GM19324 (cell line): ENCODE measurements around the gene FXYD4.

Experiments used
- ATAC-seq: cut with Tn5 transposase; IDR thresholded peaks from one replicate; pipeline ENCODE4 v1.9.1; 2021; ENCODE audit warnings: mild to moderate bottlenecking, moderate library complexity; ENCODE audit not compliant: unreplicated experiment, low FRiP score

FXYD4 gene

DNA sequence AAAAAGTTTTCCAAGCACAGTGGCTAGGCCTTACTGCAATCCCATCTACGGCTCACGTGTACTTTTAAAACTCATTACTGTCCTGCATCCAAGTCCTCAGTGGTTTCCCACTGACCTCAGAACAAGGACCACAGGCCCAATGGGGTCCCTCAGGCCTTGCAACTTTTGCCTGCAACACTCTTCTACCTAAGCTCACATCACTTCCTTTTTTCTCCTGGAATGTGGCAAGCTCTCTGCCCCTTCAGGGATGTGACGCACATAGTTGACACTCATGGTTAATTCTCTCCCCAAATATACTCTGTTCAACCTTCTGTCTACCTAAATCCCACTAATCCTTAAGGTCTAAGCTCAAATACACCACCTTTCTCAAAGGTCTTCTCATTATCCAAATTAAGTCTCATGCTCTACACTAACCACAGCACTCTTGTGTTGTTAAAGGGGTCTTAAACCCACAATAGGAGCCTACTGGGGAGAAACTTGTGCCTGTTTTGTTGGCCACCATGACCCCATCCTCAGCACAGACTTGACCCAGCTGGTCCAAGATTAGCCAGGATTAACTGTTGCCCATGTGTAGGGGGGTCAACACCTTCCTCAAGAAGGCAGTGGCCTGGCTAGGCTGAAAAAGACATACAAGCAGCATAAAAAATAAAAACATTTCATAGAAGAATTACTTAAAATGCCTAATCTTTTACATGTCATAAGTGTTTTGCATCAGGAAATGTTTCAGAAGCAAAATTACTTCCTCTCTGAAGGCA is 22.3 kb downstream of the FXYD4 start:
- no peak for ATAC-seq

DNA sequence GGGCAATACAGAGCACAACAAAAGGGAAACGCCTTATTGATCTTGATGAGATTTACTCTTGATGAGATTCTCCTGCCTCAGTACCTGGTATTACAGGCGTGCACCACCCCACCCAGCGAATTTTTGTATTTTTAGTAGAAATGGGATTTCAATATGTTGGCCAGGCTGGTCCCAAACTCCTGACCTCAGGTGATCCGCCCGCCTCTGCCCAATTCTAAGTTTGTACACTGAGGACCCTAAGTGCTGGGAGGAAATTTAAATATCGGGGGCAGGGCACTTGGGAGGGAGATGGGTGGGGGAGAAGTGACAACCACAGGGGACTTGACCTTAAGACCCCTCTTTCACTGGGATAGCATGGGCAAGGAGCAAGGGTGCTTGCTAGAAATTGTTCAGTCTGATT is 23.4 kb downstream of the FXYD4 start:
- no peak for ATAC-seq

DNA sequence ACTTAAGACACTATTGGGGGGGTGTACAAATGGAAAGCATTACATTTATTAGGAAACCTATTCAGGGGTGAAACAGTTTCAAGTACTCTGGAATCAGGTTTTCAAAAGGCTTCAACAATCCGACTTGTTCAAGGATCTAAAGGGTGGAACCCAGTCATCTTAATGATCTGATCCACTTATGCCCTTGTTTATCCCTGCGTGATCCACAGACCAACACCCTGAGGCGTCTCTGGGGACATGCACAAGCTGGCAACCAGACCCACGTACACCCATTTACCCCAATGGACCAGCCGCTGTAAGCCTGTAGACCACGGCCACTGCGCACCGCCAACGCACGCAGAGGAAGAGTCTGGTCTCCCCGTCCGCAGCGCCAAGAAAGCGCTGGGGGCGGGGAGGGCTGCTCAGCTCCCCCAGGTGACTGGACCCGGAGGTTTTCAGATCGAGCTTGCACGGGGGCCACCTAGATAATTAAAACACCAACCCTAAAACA is 24.2 kb downstream of the FXYD4 start:
- no peak for ATAC-seq

- peak; percentile 53 for ATAC-seq
Measured at GRCh38 chr10:43396061-43396927, 24.9 kb downstream of the FXYD4 start.

DNA sequence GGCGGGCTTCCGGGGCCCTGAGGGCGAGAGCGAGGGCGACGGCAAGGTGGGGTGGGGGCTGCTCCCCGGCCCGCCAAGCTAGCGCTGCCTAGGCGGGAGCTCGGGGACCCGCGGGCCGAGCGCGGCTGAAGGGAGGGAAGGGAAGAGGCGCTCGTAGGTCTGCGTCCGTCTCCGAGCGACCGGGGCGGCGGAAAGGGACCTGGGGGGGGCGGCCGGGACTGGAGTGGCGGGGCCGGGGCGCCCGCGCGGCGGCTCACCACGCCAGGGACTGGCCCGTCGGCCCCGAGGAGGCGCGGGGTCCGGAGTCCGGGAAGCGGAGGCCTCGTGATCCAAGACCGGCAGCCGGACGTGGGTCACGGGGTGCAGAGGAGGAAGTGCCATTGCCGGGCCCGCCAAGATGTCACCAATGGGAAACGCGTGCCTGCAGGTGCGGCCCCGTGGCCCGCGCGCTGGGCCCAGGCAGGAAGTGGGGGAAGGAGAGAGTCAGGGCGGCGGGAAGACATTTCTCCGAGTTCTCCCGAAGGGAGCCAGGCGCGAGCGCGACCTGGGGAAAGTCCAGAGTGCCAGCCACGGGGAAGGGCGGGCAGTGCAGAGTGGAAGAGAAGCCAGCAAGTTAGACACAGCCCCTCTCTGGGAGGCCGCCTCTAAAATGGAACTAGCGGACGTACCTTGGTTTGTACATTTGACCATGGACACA is 25.6 kb downstream of the FXYD4 start:
- peak; percentile 82 for ATAC-seq

DNA sequence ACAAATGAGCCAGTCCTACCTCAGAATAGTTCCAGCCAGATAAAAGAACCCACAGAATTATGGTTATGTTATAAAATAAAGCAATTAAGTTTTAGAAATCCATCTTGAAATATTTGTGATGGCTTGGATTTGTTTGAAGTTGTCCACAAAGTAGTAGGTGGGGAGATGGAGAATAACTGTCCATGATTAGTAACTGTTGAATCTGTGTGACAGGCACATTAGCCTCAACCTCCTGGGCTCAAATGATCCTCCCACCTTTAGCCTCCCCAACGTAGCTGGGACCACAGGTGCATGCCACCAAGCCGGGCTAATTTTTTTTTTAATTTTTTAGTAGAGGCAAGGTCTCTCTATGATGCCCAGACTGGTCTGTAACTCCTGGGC is 27.5 kb downstream of the FXYD4 start:
- ATAC-seq: no peak

DNA sequence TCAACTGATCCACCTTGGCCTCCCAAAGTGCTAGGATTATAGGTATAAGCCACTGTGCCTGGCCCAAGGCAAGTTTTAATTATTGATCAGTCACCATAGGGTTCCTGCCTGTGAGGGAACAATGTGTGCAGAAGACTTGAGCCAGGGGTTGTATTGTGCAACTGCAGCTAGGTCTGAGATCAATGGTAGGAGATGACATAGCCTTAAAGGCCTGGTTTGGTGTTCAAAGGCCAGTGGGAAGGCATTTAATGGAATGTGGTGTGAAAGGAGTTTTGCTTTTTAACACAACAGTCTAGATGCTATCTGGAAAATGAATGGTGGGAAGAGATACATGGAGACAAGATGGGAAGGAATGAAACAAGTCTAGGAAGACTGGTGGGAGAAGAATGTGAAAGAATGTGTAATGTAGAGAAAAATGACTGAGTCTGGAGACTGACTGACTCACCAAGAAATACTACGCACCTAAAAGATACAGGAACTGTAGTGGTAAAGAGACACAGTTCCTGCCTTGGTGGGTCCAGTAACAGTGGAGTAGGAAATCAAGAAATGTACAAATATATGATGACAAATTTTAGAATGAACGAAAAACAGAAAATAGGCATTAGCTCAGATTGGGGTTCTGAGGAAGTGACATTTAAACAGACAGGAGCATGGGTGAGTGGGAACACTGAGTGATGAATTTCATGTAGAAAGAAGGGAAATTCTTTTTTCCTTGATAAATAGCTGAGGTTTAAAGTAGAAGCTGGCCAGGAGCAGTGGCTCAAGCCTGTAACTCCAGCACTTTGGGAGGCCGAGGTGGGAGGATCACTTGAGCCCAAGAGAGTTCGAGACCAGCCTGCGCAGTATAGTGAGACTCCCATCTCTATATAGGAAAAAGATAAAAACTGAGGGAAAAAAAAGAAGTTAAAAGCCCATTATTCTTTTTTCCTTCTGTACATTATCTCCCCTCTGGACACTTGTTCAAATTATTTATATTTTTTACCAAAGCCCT is 28.2 kb downstream of the FXYD4 start:
- no peak for ATAC-seq

DNA sequence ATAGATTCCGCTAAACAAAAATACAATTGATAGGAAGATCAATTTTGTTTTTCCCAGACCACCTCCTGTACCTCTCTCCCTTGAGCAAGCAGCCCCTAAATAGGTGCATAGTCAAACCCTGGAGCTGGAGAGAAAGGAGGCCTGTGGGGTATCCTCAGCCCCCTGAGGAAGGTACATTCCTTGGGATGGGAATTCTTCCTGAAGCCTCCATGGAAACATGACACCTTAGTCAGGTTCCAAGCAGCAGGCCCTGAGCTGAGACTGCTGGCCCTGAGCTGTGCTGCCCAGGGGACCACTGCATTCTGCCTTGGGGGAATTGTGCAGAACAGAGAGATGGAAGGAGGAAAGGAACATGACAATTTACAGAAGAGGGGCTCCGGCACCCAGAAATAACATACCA is 30.2 kb downstream of the FXYD4 start:
- no peak for ATAC-seq

- ATAC-seq: no peak
Measured at GRCh38 chr10:43402176-43402575, 30.7 kb downstream of the FXYD4 start.

- no peak for ATAC-seq
Measured at GRCh38 chr10:43402880-43403452, 31.5 kb downstream of the FXYD4 start.

DNA sequence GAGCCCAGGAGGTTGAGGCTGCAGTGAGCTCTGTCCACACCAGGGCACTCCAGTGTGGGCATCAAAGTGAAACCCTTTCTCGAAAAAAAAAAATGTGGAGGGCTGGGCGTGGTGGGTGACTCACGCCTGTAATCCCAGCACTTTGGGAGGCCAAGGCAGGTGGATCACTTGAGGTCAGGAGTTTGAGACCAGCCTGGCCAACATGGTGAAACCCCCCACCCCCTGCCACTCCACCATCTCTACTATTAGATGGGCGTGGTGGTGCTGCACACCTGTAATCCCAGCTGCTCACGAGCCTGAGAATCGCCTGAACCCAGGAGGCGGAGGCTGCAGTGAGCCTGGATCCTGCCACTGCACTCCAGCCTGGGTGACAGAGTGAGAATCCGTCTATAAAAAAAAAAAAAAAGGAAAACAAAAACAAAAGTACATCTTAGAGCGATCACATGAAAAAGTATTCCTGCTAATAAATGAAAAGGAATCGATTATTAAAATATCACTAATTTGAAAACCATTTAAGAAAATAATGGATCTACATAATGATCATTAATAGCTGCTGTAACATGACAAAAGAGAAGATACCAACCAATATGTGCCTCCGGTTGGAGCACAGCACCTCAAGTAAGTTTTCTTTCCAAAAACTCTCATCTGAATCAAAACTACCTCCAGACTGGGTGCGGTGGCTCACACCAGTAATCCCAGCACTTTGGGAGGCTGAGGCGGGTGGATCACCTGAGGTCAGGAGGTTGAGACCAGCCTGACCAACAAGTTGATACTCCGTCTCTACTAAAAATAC is 32.7 kb downstream of the FXYD4 start:
- ATAC-seq: no peak

DNA sequence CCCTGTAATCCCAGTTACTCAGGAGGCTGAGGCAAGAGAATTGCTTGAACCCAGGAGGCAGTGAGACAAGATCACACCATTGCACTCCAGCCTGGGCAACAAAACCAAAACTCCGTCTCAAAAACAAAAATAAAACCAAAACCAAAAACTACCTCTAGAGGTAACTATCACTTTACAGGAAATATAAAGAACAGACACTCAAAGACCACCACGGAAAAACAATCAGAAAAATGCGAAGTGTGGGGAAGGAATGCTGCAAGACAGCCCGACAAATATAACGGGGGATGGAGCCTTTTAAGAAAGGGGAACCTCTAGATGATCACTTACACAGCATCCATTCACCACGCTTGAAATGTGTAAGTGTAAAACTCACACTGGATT is 33.3 kb downstream of the FXYD4 start:
- ATAC-seq: no peak

DNA sequence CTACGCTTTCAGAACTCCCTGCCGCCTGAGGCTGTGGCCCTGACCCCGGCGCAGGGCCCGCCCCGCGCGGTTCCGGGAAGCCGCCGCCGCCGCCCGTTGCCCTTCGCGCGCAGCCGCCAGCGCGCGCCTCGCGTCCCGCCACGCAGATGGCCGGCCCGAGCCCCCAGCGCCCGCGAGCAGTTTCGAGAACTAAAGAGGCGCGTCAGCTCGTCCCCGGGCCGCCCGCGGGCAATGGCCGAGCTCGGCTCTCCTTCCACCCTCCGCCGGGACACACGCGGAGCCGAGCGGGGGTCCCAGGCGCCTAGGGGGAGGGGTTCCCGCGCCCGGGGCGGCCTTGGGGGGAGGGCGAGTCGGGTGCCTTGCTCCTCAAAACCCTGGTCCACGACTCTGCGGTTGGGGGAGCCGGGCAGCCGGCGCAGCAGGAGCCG is 35.7 kb downstream of the FXYD4 start:
- peak; percentile 21 for ATAC-seq

DNA sequence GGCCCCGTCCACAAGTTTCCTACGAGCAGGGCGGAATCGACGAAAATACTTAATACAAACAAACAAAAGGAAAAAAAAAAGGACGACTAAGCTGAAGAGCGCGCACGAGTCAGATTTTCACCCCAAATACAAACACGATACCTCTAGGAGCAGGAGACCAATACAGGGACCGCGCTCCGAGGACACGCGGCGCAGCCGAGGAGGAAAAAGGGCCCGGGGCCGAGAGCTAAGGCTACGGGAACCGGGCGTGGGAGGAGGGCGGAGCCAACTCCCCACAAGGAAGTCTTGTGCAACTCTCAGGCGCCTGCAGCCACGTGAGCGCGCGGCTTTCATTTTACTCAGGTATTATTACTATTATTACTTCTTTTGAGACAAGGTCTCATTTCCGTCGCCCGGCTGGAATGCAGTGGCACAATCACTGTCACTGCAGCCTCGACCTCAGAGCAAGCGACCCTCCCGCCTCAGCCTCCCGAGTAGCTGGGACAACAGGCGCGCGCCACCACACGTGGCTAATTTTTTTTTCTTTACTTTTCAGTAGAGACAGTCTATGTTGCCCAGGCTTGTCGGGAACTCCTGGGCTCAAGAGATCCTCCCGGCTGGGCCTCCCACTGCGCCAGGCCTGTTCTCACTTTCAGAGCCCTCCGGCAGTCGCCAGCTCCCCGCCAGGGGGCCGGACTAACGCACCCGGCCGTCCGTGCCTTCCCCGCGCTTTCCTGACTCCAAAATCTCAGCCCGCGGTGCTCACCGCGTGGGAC is 36.3 kb downstream of the FXYD4 start:
- ATAC-seq: peak; percentile 49

- ATAC-seq: peak; percentile 3
Measured at GRCh38 chr10:43408331-43408709, 36.9 kb downstream of the FXYD4 start.

DNA sequence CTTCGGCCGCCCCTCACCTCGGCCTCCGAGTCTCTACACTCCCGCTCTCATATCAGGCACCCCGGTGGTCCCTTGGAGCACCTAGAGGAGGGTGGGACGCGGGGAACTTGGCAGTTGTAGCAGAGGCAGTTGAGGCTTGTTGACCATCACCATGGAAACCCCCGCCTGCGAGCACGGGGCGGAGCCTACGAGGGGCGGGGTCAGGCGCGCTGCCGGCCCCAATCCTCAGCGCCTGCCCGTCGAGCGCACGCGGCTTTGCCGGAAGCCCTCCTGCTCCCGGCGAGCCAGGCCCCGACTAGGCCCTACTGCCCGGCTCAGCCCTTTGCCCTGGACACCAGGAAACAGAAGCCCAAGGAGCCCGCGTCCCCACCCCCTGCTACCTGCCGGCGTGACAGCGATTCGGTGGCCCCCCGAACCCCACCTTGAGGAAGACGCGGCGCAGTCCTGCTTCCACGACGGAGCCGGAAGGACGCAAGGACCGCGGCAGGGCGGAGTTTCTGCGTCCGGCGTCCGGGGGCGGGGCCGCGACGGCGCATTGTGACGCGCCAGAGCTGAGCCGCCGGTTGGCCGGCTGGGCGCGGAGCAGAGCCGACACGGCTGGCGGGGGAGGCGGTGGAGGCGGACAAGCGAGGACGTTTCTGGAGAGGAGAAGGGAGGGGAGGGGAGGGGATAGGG is 37.4 kb downstream of the FXYD4 start, which contains the start of gene HNRNPF:
TSS of gene HNRNPF (minus strand) at position 477 of the 675 bp plus-strand sequence. CDS start 21,302 bp downstream, outside the sequence.
- ATAC-seq: peak; percentile 81

GRCh38 chr10:43409385-43410109 is 38.1 kb downstream of the FXYD4 start:
- ATAC-seq: no peak
